ENCODE data around the gene PRTFDC1.
"Not testable (repeated sequence)": the region's sequence is repeated elsewhere in the genome, so short reads cannot be mapped to it uniquely, and the experiment has no call there.

The PRTFDC1 gene

GRCh38 chr10:24840784-24841183 lies 111.6 kb downstream of the PRTFDC1 start:
- DNase-seq, result no peak

DNA sequence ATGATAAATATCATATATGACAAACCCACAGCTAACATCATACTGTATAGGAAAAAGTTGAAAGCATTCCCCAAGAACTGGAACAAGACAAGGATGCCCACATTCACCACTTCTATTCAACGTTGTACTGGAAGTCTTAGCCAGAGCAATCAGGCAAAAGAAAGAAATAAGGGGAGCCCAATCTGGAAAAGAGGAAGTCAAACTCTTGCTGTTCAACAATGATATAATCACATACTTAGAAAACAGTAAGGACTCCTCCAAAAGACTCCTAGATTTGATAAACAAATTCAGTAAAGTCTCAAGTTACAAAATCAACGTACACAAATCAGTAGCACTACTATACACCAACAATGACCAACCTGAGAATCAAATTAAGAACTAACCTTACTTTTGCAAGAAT lies 114.6 kb downstream of the PRTFDC1 start:
- DNase-seq, result not testable (repeated sequence)

GRCh38 chr10:24834869-24835268 lies 117.5 kb downstream of the PRTFDC1 start:
- no peak for DNase-seq

- no peak for DNase-seq
Observed at GRCh38 chr10:24826009-24826408, 126.4 kb downstream of the PRTFDC1 start.

GRCh38 chr10:24825551-24825950 lies 126.9 kb downstream of the PRTFDC1 start:
- DNase-seq, result no peak

- DNase-seq, result no peak
Observed at GRCh38 chr10:24824536-24824935, 127.9 kb downstream of the PRTFDC1 start.

- DNase-seq, result no peak
Observed at GRCh38 chr10:24824124-24824523, 128.3 kb downstream of the PRTFDC1 start.

GRCh38 chr10:24822590-24822989 lies 129.8 kb downstream of the PRTFDC1 start:
- no peak for DNase-seq

GRCh38 chr10:24821986-24822385 lies 130.4 kb downstream of the PRTFDC1 start:
- DNase-seq, result no peak

DNA sequence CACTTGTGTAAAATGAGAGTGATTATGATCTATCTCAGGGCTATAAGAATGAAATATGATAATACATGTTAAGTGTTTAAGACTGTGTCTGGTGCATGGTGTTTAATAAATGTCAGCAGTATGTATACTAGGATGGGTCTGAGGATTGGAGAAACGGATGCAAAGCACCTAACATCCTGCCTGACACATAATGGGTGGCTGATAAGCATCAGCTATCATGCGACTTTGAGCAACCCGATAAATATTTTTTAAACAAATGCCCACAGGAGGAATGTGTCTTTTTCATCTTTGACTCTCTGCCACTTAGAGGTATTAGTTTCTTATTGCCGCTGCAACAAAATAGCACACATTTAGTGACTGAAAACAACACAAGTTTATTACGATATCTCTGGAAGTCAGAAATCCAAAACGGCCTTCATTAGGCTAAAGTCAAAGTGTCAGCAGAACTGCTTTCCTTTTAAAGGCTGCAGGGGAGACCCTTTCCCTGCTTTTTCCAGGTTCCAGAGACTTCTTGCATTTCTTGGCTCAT lies 135.5 kb downstream of the PRTFDC1 start:
- no peak for DNase-seq

- DNase-seq, result no peak
Observed at GRCh38 chr10:24814568-24815313, 137.7 kb downstream of the PRTFDC1 start.

GRCh38 chr10:24813856-24814255 lies 138.6 kb downstream of the PRTFDC1 start:
- peak; percentile 16 to 19 for DNase-seq

DNA sequence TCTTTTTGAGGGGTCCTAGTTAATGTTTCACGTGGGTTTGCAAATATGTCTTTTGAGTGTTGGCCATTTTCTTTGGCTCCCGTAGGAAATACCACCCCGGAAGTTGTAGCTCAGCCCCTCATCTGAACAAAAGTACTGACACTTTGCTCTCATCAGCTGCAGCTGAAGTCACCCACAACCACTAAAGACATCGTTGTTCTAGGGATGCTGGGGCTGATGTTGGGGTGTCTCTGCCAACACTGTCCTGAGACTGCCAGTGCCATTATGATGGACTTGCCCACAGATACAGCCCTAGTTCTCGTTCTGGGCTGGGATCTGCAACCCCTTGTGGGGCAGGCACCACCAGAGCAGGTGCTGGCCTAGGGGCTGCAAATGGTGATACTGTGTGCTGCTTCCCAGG lies 146.1 kb downstream of the PRTFDC1 start:
- DNase-seq, result no peak

DNA sequence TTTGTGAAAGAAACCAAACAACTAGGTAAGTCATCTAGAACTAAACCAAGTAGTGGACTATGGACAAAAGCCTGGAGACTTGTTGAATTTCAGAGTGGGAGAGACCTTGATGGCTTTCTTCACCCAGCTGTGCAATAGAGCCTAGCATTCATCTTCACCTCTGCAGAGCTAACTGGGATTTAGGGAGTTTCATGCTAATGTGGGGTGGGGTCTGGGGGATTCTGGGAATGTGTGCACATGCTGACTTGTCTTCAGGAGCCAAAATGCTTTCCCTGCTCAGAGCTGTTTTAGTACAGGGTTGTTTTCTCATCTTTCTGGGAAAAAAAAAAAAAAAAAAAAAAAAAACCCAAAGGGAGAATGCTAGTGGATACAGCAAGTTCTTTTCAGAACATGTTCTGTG lies 147.4 kb downstream of the PRTFDC1 start:
- no peak for DNase-seq

GRCh38 chr10:24804392-24804791 lies 148.0 kb downstream of the PRTFDC1 start:
- no peak for DNase-seq

- DNase-seq, result no peak
Observed at GRCh38 chr10:24802378-24802777, 150.0 kb downstream of the PRTFDC1 start.

DNA sequence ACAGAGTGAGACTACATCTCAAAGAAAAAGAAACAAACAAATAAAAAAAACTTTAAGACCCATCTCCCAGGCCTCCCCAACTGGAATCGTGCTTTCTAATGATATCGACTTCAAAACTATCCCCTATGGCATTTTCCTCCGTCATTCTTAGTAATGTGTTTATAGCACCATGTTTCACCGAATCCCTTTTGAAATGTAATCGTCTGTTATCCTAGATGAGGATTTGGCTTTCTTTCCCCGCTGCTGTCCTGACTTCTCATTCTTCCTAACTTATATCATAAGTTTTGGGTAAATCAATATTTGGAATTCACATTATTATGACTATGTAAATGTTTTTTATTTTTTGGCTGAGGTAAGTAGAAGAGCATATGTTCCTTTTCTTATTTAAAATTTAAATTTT lies 151.5 kb downstream of the PRTFDC1 start:
- no peak for DNase-seq
